K562 (cell line): ENCODE results near the gene CCDC138. TPM values are rescaled to one million over a fixed set of nuclear protein-coding genes. Genes with fewer than 3 reads are reported as not detected.

Experiments
- ATAC-seq: fragments of 200-7000 bp; cut with Tn5 transposase; 3 replicates; pipeline ENCODE4 v1.9.1; 2020; ENCODE audit warnings: moderate library complexity
- BruUV-seq: library from RNA; stranded (reverse); fragments of 400-500 nt; replicated peaks from 2 replicates; lab custom pipeline; 2021; lab: Mats Ljungman, UMichigan
- CTCF ChIA-PET: fragments of 300-600 bp; formaldehyde crosslinking; extraction: SDS; loops from one replicate; lab custom pipeline; 2021; ENCODE audit warnings: low intra/inter-chr PET ratio; lab: Yijun Ruan, JAX
- POLR2A ChIA-PET: fragments of 300-600, 350-650 bp; sonication (Branson Sonifier 250); formaldehyde crosslinking; extraction: SDS; loops from one replicate; lab custom pipeline; 2021; ENCODE audit warnings: antibody characterized with exemption, inconsistent platforms; lab: Yijun Ruan, JAX
- DNase-seq, 4 experiments: peaks; one replicate each; pipeline versions ENCODE4 v3.0.0 to v3.0.0-alpha.2; 2011 to 2018; ENCODE audit warnings: low spot score in 3 of 4, mixed read lengths in 3 of 4; ENCODE audit errors: extremely low read depth in 1 of 4
- FAIRE-seq: peaks from 2 replicates; lab custom pipeline; 2011; peaks lifted over from hg19 to GRCh38; lab: Jason Lieb, UNC
- H2AFZ ChIP-seq: 2 replicates; pipeline ENCODE4 v1.6.0; 2011; ENCODE audit warnings: low read depth, low read length, control low read depth, inconsistent platforms
- H3K27ac ChIP-seq: fragments of 200-600 bp; 3 replicates; pipeline ENCODE4 v1.8.0; 2011; ENCODE audit warnings: low read depth, mild to moderate bottlenecking, control low read depth, inconsistent platforms, low read length, moderate library complexity, mixed read lengths; ENCODE audit errors: extremely low read depth
- H3K27me3 ChIP-seq, 2 experiments: fragments of 300-600 bp in 1 of 2; 2 replicates in 1 of 2; 3 replicates in 1 of 2; pipeline versions ENCODE4 v1.6.0 to v1.8.0; 2011; ENCODE audit warnings: inconsistent platforms in 2 of 2, low read length in 2 of 2, mild to moderate bottlenecking in 1 of 2, mixed read lengths in 1 of 2, moderate library complexity in 1 of 2; ENCODE audit not compliant: control insufficient read depth in 2 of 2, insufficient read depth in 2 of 2
- H3K36me3 ChIP-seq: fragments of 300-600 bp; 3 replicates; pipeline ENCODE4 v1.8.0; 2011; ENCODE audit warnings: mild to moderate bottlenecking, low read length, inconsistent platforms; ENCODE audit not compliant: control insufficient read depth, insufficient read depth
- H3K4me1 ChIP-seq, 2 experiments: fragments of 200-600 bp in 1 of 2; replicated peaks in 1 of 2; 2 replicates in 1 of 2; 3 replicates in 1 of 2; pipeline versions ENCODE4 v1.5.1 to v1.8.0; 2011; ENCODE audit warnings: inconsistent platforms in 2 of 2, low read length in 2 of 2, mild to moderate bottlenecking in 1 of 2, mixed read lengths in 1 of 2, moderate library complexity in 1 of 2; ENCODE audit not compliant: control insufficient read depth in 2 of 2, insufficient read depth in 2 of 2
- H3K4me2 ChIP-seq: 2 replicates; pipeline ENCODE4 v1.6.1; 2011; ENCODE audit warnings: low read length, control low read depth, inconsistent platforms, mixed read lengths; ENCODE audit not compliant: insufficient read depth
- H3K4me3 ChIP-seq: fragments of 200-600 bp; sonication (generic), shearing (Covaris generic); 2 replicates; pipeline ENCODE4 v1.5.1; 2016; ENCODE audit warnings: control low read depth, inconsistent platforms
- H3K79me2 ChIP-seq: fragments of 200-600 bp; 3 replicates; pipeline ENCODE4 v1.8.0; 2011; ENCODE audit warnings: low read length, inconsistent platforms; ENCODE audit not compliant: control insufficient read depth, insufficient read depth
- H3K9ac ChIP-seq, 2 experiments: 2 replicates each; pipeline versions ENCODE4 v1.6.0 to v1.6.1; 2011; ENCODE audit warnings: low read depth in 2 of 2, low read length in 2 of 2, control low read depth in 1 of 2, inconsistent platforms in 1 of 2, mild to moderate bottlenecking in 1 of 2, mixed read lengths in 1 of 2; ENCODE audit not compliant: insufficient read depth in 1 of 2
- H3K9me1 ChIP-seq: one replicate; pipeline ENCODE4 v1.6.0; 2011; ENCODE audit warnings: inconsistent platforms, mild to moderate bottlenecking, low read length, moderate library complexity; ENCODE audit not compliant: control insufficient read depth, insufficient read depth
- H3K9me3 ChIP-seq: replicated peaks from 2 replicates; pipeline ENCODE4 v1.5.1; 2011; ENCODE audit warnings: low read depth, low read length, inconsistent platforms; ENCODE audit not compliant: control insufficient read depth, insufficient read depth
- H4K20me1 ChIP-seq: replicated peaks from 2 replicates; pipeline ENCODE4 v1.6.1; 2011; ENCODE audit warnings: low read length, inconsistent platforms, mixed read lengths; ENCODE audit not compliant: control insufficient read depth, insufficient read depth
- BRF2 ChIP-seq: IDR thresholded peaks from 3 replicates; pipeline ENCODE4 v1.6.1; 2011; ENCODE audit warnings: borderline replicate concordance, mild to moderate bottlenecking; ENCODE audit not compliant: insufficient read length, insufficient read depth
- CEBPB ChIP-seq: fragments of 450-650 bp; IDR thresholded peaks from 2 replicates; pipeline ENCODE4 v1.6.1; 2016; ENCODE audit warnings: missing genetic modification characterization, missing compliant biosample characterization
- ESRRB ChIP-seq: fragments of 250-450 bp; sonication (Bioruptor Pico); IDR thresholded peaks from 2 replicates; pipeline ENCODE4 v1.5.0; 2020; ENCODE audit warnings: mild to moderate bottlenecking, moderate library complexity, borderline replicate concordance
- HSF4 ChIP-seq: fragments of 250-450 bp; sonication (Bioruptor Pico); IDR thresholded peaks from 2 replicates; pipeline ENCODE4 v2.1.2; 2022; ENCODE audit warnings: mild to moderate bottlenecking, moderate library complexity, borderline replicate concordance
- KLF16 ChIP-seq: IDR thresholded peaks from 2 replicates; pipeline ENCODE4 v1.6.1; 2016; ENCODE audit warnings: antibody characterized with exemption
- LCOR ChIP-seq: sonication (generic); formaldehyde crosslinking; IDR thresholded peaks from 2 replicates; pipeline ENCODE4 v1.8.0; 2022; ENCODE audit warnings: mild to moderate bottlenecking, missing genetic modification reagents
- PATZ1 ChIP-seq: fragments of 250-450 bp; sonication (Bioruptor Pico); IDR thresholded peaks from 2 replicates; pipeline ENCODE4 v1.5.0; 2020; ENCODE audit warnings: mild to moderate bottlenecking, borderline replicate concordance
- SNRNP70 ChIP-seq: fragments of 200-400 bp; formaldehyde crosslinking; optimal IDR thresholded peaks from 2 replicates; pipeline ENCODE3; 2017; ENCODE audit warnings: low read depth, low read length
- ZBTB40 ChIP-seq, 2 experiments: fragments of 450-650 bp in 1 of 2; sonication (generic) in 1 of 2; formaldehyde crosslinking in 1 of 2; IDR thresholded peaks; 2 replicates each; pipeline versions ENCODE4 v1.7.1 to v1.9.0; 2016 to 2022; ENCODE audit warnings: inconsistent platforms in 1 of 2, mild to moderate bottlenecking in 1 of 2, missing genetic modification reagents in 1 of 2
- ZNF347 ChIP-seq: fragments of 450-650 bp; formaldehyde crosslinking; IDR thresholded peaks from 2 replicates; pipeline ENCODE4 v1.4.0; 2020; ENCODE audit warnings: low read depth, mild to moderate bottlenecking, moderate library complexity
- WGBS: fragments of 100-300 bp; shearing (Covaris generic); methylation state at CpG from one replicate; pipeline ENCODE4 v1.1.6; 2016; ENCODE audit warnings: low coverage, mixed read lengths; ENCODE audit not compliant: insufficient coverage; ENCODE audit errors: missing lambda C conversion rate; 5-methylcytosine and 5-hydroxymethylcytosine counted together
- in situ Hi-C: fragments of 300-500 bp; cut with MboI; formaldehyde crosslinking; loops from 4 replicates; pipeline ENCODE4 v1.15.0; 2018; ENCODE audit warnings: inconsistent platforms, mixed read lengths
- intact Hi-C: fragments of 100-400 bp; cut with micrococcal nuclease; formaldehyde crosslinking; loops from 2 replicates; pipeline ENCODE4 v1.14.2; 2022
- polyA plus RNA-seq, 8 experiments: library from polyadenylated mRNA; depleted of rRNA in 4 of 8; stranded (reverse) in 5 of 8; unstranded in 3 of 8; fragments of >200 nt; fragmentation: Nextera tagmentation in 2 of 8; fragmentation: Illumina TruSeq in 1 of 8; extraction: Ambion mirVana in 2 of 8; extraction: Trizol in 1 of 8; gene quantifications; 2 replicates each; pipeline versions ENCODE4 v1.2.1 to v1.2.3, GENCODE V29; 2011 to 2014; ENCODE audit warnings: inconsistent platforms in 1 of 8, missing spikeins in 1 of 8
- total RNA-seq, 7 experiments: library from RNA; depleted of rRNA in 6 of 7; stranded (reverse); fragments of >200 nt in 6 of 7; fragmentation: Illumina TruSeq in 2 of 7; extraction: Trizol in 2 of 7; gene quantifications; 2 replicates each; pipeline versions ENCODE4 v1.2.1 to v1.2.3, GENCODE V29; 2011 to 2021; ENCODE audit warnings: low replicate concordance in 1 of 7

The CCDC138 gene
- total and polyA plus RNA-seq, 9 of the 15 experiments (the other 6 are each of a cell fraction or from before 2014, with no cell fraction given), result 17.5 to 44.6 (median 26.7) TPM

- in situ Hi-C loops, result no loop called here
- H3K27ac ChIP-seq, result peak overlapping the region; percentile 87
- no peaks in the 10 kb centered on the region for H3K9me3 ChIP-seq
- peaks cover 63% of the 10 kb centered on the region for H3K36me3 ChIP-seq
- H2AFZ ChIP-seq, result peak overlapping the region; percentile 81
- 2% methylated on average over 6 of the region's 6 CpGs for WGBS
- no peaks in the 10 kb centered on the region for H4K20me1 ChIP-seq
- H3K9me1 ChIP-seq, result no peaks in the 10 kb centered on the region
- peaks cover 6 to 12% of the 10 kb centered on the region in 2 experiments; a peak in 2 of 5 replicates for H3K4me1 ChIP-seq
- ChIA-PET POLR2A (no interaction called here), CTCF (no interaction called here)
- H3K9ac ChIP-seq, result peak overlapping the region; percentile 82 to 99
- TSS peak; percentile 44 for BruUV-seq
- H3K27me3 ChIP-seq, result no peaks in the 10 kb centered on the region
- H3K4me2 ChIP-seq, result peak overlapping the region; percentile 87
- H3K4me3 ChIP-seq, result peak overlapping the region; percentile 92
- DNase-seq (no peak), ATAC-seq (no peak), FAIRE-seq (no peak)
- peaks cover 31% of the 10 kb centered on the region for H3K79me2 ChIP-seq
- intact Hi-C loops, result no loop called here
- TF ChIP-seq SNRNP70, result no peak
- no peak for TF ChIP-seq BRF2
- no peak for TF ChIP-seq ZNF347 (CRISPR knock-in tag)
- peak; percentile 50 for TF ChIP-seq CEBPB (tag)
- TF ChIP-seq HSF4 (CRISPR knock-in tag), result no peak
- no peak for TF ChIP-seq ESRRB (CRISPR knock-in tag)
- TF ChIP-seq KLF16, result no peak
- TF ChIP-seq LCOR, result no peak
- peak; percentile 61 for TF ChIP-seq ZBTB40 (IDR thresholded peaks at IDR 0.05)
- no peak for TF ChIP-seq ZBTB40 (CRISPR knock-in tag; IDR thresholded peaks at IDR 0.05)
- no peak for TF ChIP-seq PATZ1 (CRISPR knock-in tag)
These were observed 608 bp downstream of the CCDC138 start for GRCh38 chr2:108787216-108787541.
